Lower lobe of right lung (tissue), 2 donors: ENCODE results near the gene EXOC4. TPM values are rescaled to one million over a fixed set of nuclear protein-coding genes. Genes with fewer than 3 reads are reported as not detected.

Experiments
- ATAC-seq, 2 donors: fragments of 200-7000 bp; cut with Tn5 transposase; one replicate each; pipeline ENCODE4 v1.9.1; 2020 to 2022; ENCODE audit warnings: mild to moderate bottlenecking in 2 of 2, moderate library complexity in 2 of 2
- DNase-seq: peaks from one replicate; pipeline ENCODE4 v3.0.0-alpha.2; 2020
- H3K27ac ChIP-seq: fragments of 200-600 bp; one replicate; pipeline ENCODE4 v1.8.0; 2022
- H3K27me3 ChIP-seq: fragments of 200-600 bp; one replicate; pipeline ENCODE4 v1.8.0; 2022; ENCODE audit warnings: low read depth
- H3K36me3 ChIP-seq: fragments of 200-600 bp; one replicate; pipeline ENCODE4 v1.8.0; 2022; ENCODE audit warnings: mild to moderate bottlenecking
- H3K4me1 ChIP-seq: fragments of 200-600 bp; one replicate; pipeline ENCODE4 v1.8.0; 2022
- H3K4me3 ChIP-seq: fragments of 200-600 bp; one replicate; pipeline ENCODE4 v1.8.0; 2022; ENCODE audit warnings: mild to moderate bottlenecking
- H3K9me3 ChIP-seq: fragments of 200-600 bp; one replicate; pipeline ENCODE4 v1.8.0; 2022
- CTCF ChIP-seq: fragments of 200-600 bp; IDR thresholded peaks from one replicate; pipeline ENCODE4 v1.8.0; 2022; ENCODE audit warnings: antibody characterized with exemption, mild to moderate bottlenecking
- intact Hi-C: fragments of 100-400 bp; cut with DNase I; formaldehyde crosslinking; loops from one replicate; pipeline ENCODE4 v1.11.0; 2022
- total RNA-seq: library from RNA; stranded (reverse); fragmentation: NEBNext Ultra II Directional; extraction: Animal tissue kit (Norgen Biotek cat#: 25700); gene quantifications from one replicate; pipeline ENCODE4 v1.2.1, GENCODE V29; 2021
- donor health status: DM: no; HTN: yes; CAD: no; lungs with severe emphysema.

EXOC4 gene
- total RNA-seq, 1 donor from 2014 or later, result 80.2 TPM

GRCh38 chr7:134030460-134030865 is 777.6 kb downstream of the EXOC4 start:
- Histone ChIP-seq H3K36me3 (no peaks in the 10 kb centered on the region), H3K27ac (no peak overlapping the region), H3K27me3 (no peaks in the 10 kb centered on the region), H3K9me3 (no peaks in the 10 kb centered on the region), H3K4me1 (no peaks in the 10 kb centered on the region), H3K4me3 (no peak overlapping the region)
- ATAC-seq (no peak), DNase-seq (no peak)
- TF ChIP-seq CTCF, result no peak
- intact Hi-C loops, result no loop called here

- Histone ChIP-seq H3K9me3 (no peaks in the 10 kb centered on the region), H3K4me1 (no peaks in the 10 kb centered on the region), H3K36me3 (no peaks in the 10 kb centered on the region), H3K4me3 (no peak overlapping the region), H3K27ac (no peak overlapping the region), H3K27me3 (no peaks in the 10 kb centered on the region)
- ATAC-seq (no peak), DNase-seq (no peak)
- no peak for TF ChIP-seq CTCF
- intact Hi-C loops, result no loop called here
Measured at GRCh38 chr7:134031835-134032617, 779.1 kb downstream of the EXOC4 start.

GRCh38 chr7:134034652-134035051 is 781.8 kb downstream of the EXOC4 start:
- intact Hi-C loops, result no loop called here
- Histone ChIP-seq H3K27me3 (no peaks in the 10 kb centered on the region), H3K4me3 (no peak overlapping the region), H3K36me3 (no peaks in the 10 kb centered on the region), H3K9me3 (no peaks in the 10 kb centered on the region), H3K27ac (no peak overlapping the region), H3K4me1 (no peaks in the 10 kb centered on the region)
- DNase-seq, result no peak
- no peak for ATAC-seq
- no peak for TF ChIP-seq CTCF

- Histone ChIP-seq H3K4me3 (no peak overlapping the region), H3K9me3 (no peaks in the 10 kb centered on the region), H3K27me3 (no peaks in the 10 kb centered on the region), H3K27ac (no peak overlapping the region), H3K4me1 (no peaks in the 10 kb centered on the region), H3K36me3 (no peaks in the 10 kb centered on the region)
- no peak for TF ChIP-seq CTCF
- intact Hi-C loops, result no loop called here
- ATAC-seq (no peak), DNase-seq (no peak)
Measured at GRCh38 chr7:134037991-134038390, 785.1 kb downstream of the EXOC4 start.

GRCh38 chr7:134040988-134041387 is 788.1 kb downstream of the EXOC4 start:
- ATAC-seq, result no peak
- no peaks in the 10 kb centered on the region for H3K36me3 ChIP-seq
- TF ChIP-seq CTCF, result no peak
- H3K27ac ChIP-seq, result no peak overlapping the region
- no peak for DNase-seq
- H3K4me1 ChIP-seq, result no peaks in the 10 kb centered on the region
- H3K9me3 ChIP-seq, result no peaks in the 10 kb centered on the region
- intact Hi-C loops, result no loop called here
- no peak overlapping the region for H3K4me3 ChIP-seq
- no peaks in the 10 kb centered on the region for H3K27me3 ChIP-seq
